DND-41 (cell line): Measurements from ENCODE around the gene MORN1.
A peak's percentile ranks its signal among the peaks of the same experiment; 100 is the strongest.

Experiments used
- EZH2 ChIP-seq: IDR thresholded peaks from 3 replicates; pipeline ENCODE4 v1.6.1; 2012; ENCODE audit warnings: borderline replicate concordance, low read depth, mild to moderate bottlenecking, moderate library complexity, low read length, inconsistent platforms; ENCODE audit not compliant: severe bottlenecking
- TF ChIP-seq, protein P1 (sequence below): IDR thresholded peaks from 2 replicates; pipeline ENCODE4 v1.5.1; 2012; ENCODE audit warnings: borderline replicate concordance, low read length, moderate library complexity, mild to moderate bottlenecking; ENCODE audit not compliant: poor library complexity, severe bottlenecking; ENCODE audit errors: extremely low read depth

DNA sequence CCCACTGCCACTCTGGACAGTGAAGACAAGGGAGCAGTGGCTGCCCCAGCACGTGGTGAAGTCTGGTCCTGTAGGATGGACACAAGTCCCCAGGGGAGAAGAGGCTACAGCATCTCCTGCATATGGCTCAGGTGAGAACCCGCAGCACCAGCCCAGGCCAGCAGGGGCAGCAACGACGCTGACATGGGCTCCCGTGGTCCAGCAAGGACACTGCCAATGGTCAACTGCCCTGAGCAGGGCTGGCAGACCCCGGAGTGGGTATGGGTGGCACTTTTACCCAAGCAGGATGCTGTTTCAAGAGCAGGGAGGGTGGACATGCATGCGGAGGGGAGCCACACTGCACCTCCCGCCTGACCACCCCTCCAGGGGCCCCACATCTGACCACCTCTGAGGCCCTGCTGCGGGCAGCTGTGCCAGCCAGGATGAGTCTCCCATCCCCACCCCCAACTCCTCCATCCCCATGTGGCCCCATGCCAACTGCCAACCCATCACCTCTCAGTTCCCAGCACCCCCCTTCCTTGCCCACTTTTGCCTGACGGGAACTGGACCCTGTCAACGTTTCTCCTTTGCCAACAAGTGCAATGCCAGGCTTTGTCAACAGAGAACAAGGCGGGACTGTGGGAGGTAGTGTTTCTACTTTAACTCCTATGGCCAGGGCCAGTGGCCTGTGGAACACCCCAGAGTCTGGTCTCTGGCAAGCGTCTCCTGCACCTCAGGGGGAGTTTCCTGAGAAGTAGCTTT is 8.6 kb downstream of the MORN1 start:
- TF ChIP-seq, protein P1, sequence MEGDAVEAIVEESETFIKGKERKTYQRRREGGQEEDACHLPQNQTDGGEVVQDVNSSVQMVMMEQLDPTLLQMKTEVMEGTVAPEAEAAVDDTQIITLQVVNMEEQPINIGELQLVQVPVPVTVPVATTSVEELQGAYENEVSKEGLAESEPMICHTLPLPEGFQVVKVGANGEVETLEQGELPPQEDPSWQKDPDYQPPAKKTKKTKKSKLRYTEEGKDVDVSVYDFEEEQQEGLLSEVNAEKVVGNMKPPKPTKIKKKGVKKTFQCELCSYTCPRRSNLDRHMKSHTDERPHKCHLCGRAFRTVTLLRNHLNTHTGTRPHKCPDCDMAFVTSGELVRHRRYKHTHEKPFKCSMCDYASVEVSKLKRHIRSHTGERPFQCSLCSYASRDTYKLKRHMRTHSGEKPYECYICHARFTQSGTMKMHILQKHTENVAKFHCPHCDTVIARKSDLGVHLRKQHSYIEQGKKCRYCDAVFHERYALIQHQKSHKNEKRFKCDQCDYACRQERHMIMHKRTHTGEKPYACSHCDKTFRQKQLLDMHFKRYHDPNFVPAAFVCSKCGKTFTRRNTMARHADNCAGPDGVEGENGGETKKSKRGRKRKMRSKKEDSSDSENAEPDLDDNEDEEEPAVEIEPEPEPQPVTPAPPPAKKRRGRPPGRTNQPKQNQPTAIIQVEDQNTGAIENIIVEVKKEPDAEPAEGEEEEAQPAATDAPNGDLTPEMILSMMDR, result peak; percentile 71
- TF ChIP-seq EZH2, result no peak
